NCI-H1092 (cell line): ENCODE data around the gene PRELP.
"Not testable (repeated sequence)": the region's sequence is repeated elsewhere in the genome, so short reads cannot be mapped to it uniquely, and the experiment has no call there.

ENCODE experiments used
- DNase-seq: peaks from one replicate; lab custom pipeline; 2025; lab: John Stamatoyannopoulos, UW

The PRELP gene

DNA sequence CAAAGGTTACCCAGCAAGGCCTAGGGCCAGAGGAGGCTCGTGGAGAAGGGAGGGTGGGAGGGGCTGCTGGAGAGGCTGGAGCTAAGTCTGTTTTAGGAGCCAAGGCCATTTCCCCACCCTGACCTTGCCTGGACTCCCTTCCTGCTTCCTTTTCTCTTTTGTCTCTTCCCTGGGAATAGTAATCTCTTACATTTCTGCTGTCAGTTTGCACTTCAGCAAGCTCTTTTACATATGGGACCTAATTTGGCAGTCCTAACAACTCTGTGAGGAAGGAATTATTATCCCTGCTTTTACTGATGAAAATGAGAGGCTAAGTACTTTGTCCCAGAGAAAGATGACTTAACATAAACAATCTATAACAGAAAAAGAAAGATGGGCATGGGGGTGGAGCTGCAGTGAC, 32.2 kb downstream of the PRELP start:
- no peak for DNase-seq

DNA sequence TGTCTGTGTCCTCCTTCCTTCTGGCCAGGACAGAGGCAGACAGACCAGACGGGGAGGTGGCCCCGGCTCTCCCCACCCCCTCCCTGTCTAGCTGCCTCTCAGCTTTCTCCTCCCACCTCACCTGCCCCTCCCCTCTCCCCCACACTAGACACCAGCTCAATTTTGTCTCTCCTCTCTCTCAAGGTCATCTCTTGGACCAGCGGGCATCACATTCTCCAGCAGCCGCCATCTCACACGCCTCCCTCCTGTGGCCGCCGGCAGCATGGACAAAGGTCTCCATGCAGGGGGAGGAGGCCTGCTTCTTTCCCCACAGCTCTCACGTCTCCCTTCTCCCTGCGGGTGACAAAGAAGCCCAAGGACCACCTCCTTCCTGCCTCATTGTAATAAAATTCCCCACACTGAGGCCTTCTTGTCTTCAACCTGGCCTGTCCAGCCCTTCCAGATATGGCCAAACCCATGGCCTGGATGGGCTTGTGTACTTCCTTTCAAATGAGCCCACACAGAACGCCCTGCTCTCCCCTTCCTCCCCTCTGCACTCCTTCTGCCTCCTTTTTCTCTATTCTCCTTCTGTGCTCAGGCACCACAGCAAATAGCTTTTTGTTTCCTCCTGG, 33.0 kb downstream of the PRELP start:
- DNase-seq: no peak

DNA sequence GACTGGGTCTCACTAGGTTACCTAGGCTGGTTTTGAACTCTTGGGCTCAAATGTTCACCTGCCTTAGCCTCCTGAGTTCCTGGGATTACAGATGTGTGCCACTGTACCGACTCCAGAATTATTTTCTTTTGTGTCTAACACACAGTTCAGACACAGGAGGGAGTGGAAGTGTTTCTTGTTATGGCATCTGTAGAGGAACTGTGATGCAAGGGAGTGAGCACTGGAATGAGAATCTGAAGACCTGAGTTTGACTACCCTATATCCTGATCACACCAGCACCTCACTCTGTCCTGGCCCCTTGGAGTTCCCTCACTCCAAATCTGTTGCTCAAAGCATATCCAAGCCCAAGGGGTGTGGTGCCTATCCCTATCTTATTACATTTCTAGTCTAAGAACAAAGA, 33.5 kb downstream of the PRELP start:
- no peak for DNase-seq

DNA sequence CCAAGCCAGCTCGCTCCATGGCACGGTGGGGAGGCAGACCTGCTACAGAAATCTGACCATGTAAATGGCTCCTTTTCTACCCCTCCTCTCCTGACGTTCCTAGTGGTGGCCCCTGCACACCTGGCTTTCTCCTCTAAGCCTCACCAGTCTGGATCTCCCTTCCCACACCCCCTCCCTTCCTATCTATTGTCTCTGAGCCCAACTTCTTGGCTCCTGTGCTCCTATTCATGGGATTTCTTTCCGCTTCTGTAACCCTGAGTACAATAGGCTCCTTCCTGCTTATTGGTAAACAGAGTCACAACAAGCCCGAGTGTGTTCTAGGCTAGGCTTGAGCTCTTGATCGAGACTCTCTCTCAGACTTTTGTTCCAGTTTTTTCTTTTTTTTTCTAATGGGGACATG, 35.9 kb downstream of the PRELP start:
- DNase-seq: no peak

DNA sequence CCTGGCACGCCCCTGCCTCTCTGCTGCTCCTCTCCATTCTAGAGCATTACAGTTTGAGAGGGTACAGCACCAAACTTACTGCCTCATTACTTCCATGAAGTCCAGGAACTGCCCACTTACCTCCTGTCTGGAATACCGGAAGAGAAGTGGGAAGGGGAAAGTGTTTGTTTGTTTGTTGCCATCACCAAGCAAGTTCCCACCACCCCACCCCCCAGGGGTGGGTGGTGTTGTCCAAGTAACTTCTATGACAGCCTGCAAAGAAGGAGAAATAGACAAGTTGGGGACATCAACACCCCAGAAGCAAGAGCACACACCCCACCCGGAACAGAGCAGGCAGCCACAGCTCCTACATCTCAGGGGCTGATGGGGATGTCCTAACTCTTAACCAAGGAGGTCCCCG, 36.3 kb downstream of the PRELP start:
- no peak for DNase-seq

DNA sequence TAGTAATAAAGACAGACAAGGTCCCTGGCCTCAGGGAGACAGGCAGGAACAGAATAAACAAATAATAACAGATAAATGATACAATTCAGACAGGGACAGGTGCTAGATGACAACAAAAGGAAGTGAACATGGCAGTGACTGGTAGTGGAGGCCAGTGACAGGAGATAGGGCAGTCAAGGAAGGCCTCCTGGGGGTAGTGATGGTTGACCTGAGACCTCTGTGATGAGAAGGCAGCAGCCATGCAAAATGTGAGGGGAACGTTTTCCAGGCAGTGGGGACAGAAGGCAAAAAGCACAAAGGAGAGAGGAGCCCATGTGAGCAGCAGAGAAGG, 36.9 kb downstream of the PRELP start:
- DNase-seq: no peak

DNA sequence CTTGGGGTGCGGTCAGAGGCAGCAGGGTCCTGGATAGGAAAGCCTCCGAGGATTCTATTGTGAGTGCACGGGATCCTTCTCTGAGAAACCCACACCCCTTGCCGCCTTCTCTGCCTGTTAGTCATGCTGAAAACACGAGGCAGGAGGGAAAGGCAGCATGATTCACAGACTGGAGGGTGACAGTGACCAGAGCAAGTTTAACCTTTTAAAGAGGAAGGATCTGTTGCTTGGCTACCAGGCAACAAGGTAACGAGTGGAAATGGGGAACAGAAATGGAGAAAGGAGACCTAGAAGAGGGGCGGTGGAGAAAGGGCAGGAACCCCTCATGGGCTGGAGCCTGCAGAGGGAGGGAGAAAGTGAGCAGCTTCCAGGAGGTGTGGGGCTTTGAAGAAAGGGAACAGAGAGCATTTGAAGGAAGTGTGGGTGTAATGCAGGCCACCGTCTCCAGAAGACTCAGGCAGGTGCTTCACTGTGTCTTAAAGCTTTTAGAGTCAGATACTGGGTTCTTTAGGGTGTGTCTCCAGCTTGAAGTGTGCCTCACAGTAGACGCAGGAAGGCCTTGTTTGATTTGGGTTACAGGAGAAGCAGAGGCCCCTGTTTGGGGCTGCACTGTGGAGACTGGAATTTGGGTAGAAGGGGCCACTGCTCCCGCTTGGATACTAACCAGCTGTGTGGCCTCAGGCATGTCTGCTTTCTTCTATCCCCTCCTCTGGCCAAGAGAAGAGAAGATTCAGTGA, 37.4 kb downstream of the PRELP start:
- no peak for DNase-seq

DNA sequence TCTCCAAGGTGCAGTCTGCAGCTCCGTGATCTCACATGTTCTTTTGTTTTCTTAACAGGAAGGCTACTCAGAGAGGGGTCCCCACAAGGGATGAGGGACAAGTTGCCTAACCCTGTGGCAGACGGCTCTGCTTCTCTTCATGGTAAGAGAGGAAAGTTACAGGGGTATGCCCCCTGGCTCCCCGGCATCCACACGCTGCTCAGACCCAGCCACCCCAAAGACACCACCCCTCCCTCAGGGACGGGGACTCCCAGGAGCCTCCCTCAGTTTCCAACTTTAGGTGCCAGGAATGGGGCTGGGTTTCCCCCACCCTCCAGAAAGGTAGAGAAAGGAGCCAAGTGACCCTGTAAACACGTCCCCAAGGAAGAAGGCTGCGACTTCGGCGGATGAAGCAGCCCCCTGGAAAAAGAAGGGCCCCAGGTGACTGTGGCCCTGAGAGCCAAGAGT, 38.0 kb downstream of the PRELP start:
- no peak for DNase-seq

DNA sequence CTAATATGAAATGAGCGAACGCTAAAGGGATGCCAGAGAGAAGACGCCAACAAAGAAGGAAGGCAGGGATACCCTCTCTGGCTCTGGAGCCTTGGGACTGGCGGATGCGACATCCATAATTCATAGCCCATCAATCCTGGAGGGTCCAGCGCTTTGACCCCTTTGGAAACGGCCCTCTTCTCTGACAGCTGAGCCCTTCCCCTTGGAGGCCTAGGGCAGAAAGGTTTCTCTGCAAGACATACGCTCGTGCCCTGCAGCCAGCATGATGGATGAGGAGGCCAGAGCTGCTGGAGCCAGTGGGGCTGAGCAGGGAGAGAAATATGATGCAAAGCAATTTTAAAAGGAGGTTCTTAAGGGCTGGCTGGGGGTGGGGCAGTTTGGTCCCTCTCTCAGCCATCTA, 40.6 kb downstream of the PRELP start:
- DNase-seq: no peak

DNA sequence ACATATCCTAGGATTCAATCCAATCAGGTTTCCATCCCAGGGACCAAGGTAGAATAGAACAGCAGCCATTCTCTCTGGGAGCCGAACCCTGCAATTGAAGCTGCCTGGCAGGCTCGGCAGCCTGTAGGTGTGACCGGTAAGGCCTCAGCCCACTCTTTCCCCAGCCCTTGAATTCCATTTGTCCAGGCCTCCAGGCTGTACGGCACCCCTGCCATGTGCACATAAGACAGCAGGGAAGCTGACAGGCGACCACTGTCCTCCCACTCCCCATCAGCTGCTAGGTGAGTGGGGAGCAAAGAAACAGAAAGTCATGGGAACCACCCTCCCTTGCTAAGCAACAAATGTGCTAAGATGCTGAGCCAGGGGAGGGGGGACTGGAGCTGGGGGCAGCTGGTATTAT, 41.3 kb downstream of the PRELP start:
- no peak for DNase-seq

DNA sequence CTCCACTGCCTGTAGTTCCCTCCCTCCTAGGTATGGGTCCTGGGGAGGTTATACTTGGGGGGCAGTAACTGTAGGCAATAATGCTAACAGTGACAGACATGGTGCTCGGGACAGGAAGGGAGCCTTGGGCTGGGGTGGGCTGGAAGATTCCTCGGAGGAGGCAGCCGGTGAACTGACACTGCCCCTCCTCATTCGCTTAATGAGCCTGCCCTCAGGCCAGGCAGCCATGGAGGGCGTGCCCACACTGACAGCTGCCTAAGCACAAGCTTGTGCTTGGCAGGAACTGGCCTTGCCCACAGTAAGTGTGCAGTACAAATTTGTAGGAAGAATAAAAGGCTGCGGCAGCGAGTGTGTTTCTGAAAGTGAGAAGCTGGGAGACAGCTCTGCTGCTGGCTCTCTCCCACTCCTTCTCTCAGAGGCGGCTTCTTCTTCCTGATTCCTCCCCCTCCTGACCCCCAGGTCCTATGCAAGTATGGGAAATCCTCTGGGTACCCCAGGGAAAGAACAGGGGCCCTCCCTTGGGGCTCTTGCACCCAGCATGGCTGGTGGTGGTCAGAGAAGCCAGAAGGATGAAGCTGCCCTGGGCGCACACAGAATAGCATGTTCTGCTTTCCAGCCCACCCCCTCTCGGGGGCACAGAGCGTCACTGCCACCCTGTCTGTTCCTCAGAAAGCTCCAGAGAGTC, 42.0 kb downstream of the PRELP start:
- no peak for DNase-seq

DNA sequence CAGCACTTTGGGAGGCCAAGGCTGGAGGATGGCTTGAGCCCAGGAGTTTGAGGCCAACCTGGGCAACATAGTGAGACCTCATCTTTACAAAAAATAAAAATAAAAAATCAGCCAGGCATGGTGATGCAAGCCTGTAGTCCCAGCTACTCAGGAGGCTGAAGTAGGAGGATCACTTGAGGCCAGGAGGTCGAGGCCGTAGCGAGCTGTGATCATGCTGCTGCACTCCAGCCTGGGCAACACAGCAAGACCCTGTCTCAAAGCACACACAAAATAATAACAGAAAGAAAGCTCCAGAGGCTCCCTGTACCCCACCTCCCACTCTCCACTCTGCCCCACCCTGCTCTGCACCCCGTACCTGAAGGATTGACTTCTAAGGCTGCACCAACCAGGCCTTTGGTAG, 42.5 kb downstream of the PRELP start:
- DNase-seq: not testable (repeated sequence)

DNA sequence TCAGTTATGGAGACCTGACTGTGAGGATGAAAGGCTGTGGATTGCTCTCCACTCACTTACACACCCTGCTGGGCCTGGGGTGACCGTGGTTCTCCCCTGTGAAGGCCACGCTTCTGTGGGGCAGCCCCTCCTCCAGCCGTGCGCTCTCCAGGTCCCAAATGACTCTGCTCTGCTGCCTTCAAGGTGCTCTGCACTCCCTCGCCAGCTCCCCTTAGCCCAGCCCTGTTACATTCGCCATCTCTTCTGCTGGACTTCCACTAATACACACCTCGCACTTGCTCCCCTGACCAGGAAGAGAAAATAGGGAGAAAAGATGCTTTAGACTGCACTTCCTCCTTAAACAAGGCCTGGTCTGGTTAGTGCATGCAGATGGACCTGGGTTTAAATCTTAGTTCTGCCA, 42.9 kb downstream of the PRELP start:
- DNase-seq: no peak

DNA sequence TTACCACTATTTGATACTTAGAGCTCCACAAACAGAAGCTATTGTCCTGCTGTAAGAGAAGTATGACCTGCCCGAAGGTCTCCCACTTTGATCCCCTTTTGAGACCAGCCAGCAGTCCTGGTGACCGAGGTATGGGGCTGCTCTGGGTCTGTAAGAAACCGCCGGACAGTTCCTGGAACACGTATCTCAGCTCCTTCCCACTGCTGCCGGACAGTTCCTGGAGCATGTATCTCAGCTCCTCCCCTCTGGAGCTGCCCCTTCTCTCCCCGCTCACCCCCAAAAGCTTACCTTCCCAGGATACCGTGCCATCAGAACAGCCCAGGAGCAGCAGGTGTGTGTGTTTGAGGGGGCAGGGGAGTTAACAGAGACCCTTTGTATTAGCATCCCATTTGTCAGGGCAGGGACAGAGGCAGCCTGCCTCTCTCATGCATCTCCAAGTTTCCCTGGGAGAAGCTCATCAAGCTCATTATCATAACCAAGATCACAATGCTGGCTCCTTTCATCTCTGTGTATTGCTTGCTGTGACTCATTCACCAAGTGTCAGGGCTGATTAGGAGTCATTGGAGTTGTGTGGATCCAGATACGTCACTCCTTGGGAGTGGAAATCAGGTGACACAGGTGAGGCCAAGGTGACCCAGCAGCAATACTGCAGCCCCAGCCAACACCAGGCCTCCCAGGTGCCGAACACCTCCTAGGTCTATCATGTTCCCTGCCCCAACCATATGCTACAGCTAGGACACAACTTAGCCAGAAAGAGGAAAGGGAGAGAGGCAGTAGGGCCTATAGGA, 43.6 kb downstream of the PRELP start:
- DNase-seq: no peak

DNA sequence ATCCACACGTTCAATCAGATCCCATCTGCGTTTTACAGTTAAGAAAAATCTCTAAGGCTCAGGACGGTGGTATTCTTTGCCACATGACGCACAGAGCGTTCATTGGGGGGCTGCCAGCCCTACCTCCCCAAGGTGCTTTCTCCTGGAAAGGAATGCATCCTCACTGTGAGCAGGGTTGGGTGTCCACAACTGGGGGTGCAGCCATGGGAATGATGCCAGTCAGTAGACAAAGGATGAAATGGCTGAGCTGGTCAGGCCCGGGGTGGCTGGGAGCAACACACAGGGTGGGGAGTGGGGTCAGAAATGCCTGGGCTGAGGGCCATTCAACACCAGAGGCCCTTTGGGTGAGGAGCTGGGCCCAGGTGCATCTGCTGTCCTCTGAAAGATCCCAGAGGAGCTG, 44.3 kb downstream of the PRELP start:
- DNase-seq: no peak

DNA sequence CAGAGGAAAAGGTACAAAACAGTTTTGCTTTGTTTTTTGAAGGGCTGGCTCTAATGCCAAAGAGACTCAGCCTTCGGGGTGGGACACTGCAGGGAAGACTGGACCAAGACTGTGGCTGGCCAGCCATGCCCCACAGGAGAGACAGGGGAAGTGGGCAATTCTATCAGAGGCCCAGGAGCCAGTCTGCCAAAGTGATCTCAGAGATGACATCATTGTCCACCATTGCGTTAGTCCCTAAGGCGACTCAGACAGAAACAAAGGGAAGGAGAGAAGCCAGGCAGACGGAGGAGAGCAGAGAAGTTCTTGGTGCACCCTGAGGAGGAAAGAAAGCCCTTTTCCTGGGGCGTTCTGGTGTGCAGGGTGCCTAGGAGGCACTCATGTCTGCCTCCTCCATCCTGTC, 44.7 kb downstream of the PRELP start:
- no peak for DNase-seq

DNA sequence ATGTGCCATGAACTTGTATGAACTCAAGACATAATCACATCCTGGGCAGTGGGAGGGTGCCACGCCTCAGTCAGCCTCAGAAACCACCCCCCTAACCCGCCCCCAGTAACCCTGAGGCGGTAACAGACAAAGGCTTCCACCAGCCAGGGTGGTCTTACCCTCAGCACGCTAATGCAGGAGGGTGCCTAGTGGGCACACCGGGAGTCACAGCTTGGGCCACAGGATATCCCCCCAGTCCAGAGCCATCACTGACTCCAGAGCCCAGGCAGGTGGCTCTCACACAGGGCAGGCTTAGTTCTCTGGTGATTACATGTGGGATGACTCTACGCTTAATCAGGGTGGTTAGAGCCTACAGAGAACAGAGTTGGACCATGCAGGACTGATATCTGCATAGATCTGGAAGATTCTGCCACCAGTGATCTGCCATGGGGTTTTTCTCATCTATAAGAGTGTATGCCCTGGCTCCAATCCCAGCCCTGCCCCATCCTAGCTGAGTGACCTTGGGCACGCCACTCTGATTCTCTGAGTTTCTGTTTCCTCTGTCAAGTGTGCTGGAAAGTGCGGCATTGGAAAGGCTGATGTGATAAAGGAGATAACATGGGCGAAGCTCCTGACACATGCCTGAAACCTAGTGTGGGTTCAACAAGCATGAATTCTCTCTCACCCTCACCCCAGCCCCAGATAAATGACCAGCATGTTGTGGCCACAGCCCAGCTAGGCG, 45.6 kb downstream of the PRELP start:
- peak; percentile 33 for DNase-seq

DNA sequence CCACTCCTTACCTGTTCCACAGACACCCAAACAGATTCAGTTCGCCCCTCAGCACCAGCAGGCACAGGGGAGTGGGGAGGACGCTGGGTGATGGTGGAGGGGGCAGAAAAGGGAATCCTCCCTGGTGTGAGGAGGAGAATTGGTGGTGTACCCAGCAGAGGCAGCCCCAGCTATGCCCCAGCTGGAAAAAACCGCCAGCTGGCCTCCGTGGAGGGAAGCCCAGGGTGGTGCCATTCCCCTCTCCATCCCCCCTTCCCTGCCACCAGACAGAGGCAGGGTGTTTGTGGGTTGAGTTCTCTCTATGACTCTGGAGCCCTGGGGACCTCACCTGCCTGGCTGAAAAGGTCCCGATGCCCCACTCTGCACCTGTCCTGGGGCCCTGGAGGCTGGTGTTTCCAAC, 46.2 kb downstream of the PRELP start:
- peak; percentile 68 for DNase-seq

DNA sequence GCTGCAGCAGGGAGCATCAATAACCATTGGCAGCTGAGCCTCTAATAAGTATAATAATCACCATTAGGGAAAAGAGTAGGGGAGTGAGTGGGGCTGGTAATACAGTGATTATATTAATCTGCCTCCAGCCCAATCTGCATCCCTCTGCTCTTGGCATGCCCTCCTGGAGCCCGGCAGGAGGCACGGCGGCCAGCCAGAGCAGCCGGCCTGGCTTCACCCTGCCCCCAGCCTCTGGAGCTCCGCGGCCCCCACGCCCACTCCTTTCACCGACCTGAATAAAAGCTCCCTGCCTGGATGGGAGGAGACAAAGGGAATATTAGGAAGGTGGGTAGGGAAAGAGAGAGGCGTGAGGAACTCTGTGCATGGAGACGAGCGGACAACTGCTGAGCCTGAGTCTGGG, 46.6 kb downstream of the PRELP start:
- peak; percentile 78 for DNase-seq

DNA sequence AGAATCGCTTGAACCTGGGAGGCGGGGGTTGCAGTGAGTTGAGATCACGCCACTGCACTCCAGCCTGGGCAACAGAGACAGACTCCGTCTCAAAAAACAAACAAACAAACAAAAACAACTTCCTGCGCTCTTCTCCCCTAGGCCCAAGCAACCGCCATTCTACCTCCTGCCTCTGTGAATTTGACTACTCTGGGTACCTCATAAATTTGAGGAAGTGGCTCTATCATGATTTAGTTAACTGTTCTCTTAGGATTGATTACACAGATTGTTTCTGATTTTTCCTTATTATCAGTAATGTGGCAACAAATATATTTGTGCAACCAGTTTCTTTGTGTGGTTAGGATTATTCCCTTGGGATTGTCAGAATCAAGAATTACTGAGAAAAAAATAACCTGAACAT, 48.1 kb downstream of the PRELP start:
- DNase-seq: no peak

DNA sequence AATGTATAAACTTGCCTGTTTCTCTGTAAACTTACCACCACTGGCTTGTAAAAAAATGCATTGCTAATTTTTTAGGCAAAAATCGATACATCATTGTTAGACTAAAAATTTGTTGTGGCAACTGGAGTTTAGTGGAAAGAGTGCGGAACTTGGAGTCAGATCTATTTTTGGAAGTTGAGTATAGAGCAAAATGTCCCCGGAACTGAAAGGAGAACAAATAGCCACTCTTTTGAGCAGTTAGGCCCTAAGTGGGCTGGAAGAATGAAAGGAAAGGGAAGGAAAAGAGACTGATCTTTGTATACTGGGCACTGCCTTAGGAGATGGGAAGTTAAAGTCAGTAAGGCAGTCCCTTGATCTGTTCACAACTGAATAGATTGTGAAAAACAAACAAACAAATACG, 48.5 kb downstream of the PRELP start:
- DNase-seq: no peak

DNA sequence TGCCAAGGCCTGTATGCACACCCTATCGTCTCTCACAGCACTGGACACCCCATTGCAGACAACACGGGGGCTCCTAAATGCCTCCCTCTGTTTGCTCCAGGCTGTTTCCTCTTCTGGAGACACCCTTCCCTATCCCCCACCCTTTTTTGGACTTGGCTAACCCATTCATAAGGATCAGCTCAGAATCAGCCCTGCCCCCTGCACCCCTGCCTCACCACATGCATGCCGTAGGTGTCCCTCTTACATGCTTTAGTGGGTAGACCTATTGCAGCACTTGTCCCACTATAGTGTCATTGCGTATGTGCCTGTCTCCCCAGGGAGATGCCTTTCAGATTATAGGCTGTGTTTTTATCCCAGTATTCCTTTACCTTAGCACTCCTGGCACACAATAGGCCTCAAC, 49.2 kb downstream of the PRELP start:
- no peak for DNase-seq
